Muscle layer of colon (tissue), 2 donors: Measurements from ENCODE around the gene CFI.
"Not testable (repeated sequence)": the region's sequence is repeated elsewhere in the genome, so short reads cannot be mapped to it uniquely, and the experiment has no call there.

ENCODE experiments used
- H3K27ac ChIP-seq: one replicate; pipeline ENCODE4 v1.7.0; 2013; ENCODE audit warnings: low read depth, mild to moderate bottlenecking, low read length, moderate library complexity
- H3K27me3 ChIP-seq, 2 donors: one replicate each; pipeline ENCODE4 v1.7.0; 2013; ENCODE audit warnings: low read length in 2 of 2, mild to moderate bottlenecking in 2 of 2; ENCODE audit not compliant: insufficient read depth in 2 of 2, control insufficient read depth in 1 of 2
- H3K36me3 ChIP-seq: one replicate; pipeline ENCODE4 v1.7.0; 2013; ENCODE audit warnings: mild to moderate bottlenecking, low read length; ENCODE audit not compliant: insufficient read depth
- H3K4me1 ChIP-seq: one replicate; pipeline ENCODE4 v1.7.0; 2013; ENCODE audit warnings: mild to moderate bottlenecking, low read length; ENCODE audit not compliant: insufficient read depth
- H3K4me3 ChIP-seq, 2 donors: one replicate each; pipeline ENCODE4 v1.7.0; 2013; ENCODE audit warnings: low read length in 2 of 2, low read depth in 1 of 2, mild to moderate bottlenecking in 1 of 2, moderate library complexity in 1 of 2
- H3K9ac ChIP-seq: one replicate; pipeline ENCODE4 v1.7.0; 2013; ENCODE audit warnings: low read length
- H3K9me3 ChIP-seq: one replicate; pipeline ENCODE4 v1.7.0; 2013; ENCODE audit warnings: mild to moderate bottlenecking, low read length
- donor health status: abdominal sarcoma.
- donor health status: Adenocarcinoma of cecum.

The CFI gene

DNA sequence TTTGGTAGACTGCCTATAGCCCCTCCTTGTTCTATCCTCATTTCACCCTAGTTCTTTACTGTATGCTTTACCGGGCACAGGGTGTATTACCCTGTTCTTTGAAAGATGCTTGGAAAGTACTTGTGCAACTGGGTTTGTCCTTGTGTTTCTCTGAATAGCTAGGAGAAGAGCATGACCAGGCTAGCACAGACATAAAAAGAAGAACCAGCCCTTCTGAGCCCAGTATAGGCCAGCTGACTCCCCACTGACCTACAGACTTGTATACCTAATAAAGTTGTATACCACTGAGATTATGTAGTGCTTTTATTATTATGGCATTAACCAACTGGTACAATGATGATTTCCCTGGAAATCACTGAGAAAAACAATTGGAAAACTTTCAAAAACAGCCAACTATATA is 15.0 kb downstream of the CFI start:
- no peaks in the 10 kb centered on the region for H3K36me3 ChIP-seq
- H3K4me1 ChIP-seq: no peaks in the 10 kb centered on the region
- H3K4me3 ChIP-seq: no peak overlapping the region
- no peaks in the 10 kb centered on the region for H3K9me3 ChIP-seq
- H3K9ac ChIP-seq: no peak overlapping the region
- no peak overlapping the region for H3K27ac ChIP-seq
- H3K27me3 ChIP-seq: no peaks in the 10 kb centered on the region

DNA sequence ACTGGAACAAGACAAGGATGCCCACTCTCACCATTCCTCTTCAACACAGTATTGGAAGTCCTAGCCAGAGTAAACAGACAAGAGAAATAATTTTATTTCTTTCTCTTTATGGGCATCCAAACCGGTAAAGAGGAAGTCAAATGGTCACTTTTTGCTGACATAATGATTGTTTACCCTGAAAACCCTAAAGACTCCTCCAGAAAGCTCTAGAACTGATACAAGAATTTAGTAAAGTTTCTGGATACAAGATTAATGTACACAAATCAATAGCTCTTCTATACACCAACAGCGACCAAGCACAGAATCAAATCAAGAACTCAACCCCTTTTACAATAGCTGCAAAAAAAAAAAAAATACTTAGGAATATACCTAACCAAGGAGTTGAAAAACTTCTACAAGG is 19.7 kb downstream of the CFI start:
- H3K27ac ChIP-seq, H3K9ac ChIP-seq, H3K4me3 ChIP-seq, H3K27me3 ChIP-seq, H3K9me3 ChIP-seq, H3K4me1 ChIP-seq, H3K36me3 ChIP-seq: not testable (repeated sequence)

DNA sequence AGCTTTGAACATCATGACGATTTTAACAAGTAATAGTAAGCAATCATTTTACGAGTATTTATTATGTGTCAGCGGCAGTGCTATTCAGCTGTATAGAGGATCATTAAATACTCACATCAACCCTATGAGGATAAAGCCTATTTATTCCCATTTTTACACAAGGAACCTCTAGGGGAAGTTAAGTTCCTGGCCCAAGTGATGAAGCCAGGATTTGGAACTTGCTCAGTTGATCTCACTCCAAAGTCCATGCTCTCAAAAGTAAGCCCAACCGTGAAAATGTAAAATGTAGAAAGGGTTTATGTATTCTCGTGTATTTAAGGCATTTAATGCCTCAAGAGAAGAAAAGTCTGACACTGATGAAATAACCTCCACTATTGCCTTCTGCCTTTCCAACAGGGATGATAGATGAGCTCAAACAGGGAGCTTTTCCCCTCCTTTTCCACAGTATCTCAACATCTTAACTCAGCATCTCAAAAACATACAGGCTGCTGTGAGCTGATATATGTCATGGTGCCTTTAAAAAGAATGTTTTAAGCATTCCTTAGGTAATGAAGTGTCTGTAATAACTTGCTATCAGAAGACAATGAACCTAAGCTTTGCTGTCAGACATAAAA is 36.9 kb downstream of the CFI start:
- Histone ChIP-seq H3K4me1 (no peaks in the 10 kb centered on the region), H3K36me3 (no peaks in the 10 kb centered on the region), H3K9ac (no peak overlapping the region), H3K4me3 (no peak overlapping the region), H3K9me3 (no peaks in the 10 kb centered on the region), H3K27me3 (no peaks in the 10 kb centered on the region), H3K27ac (no peak overlapping the region)

DNA sequence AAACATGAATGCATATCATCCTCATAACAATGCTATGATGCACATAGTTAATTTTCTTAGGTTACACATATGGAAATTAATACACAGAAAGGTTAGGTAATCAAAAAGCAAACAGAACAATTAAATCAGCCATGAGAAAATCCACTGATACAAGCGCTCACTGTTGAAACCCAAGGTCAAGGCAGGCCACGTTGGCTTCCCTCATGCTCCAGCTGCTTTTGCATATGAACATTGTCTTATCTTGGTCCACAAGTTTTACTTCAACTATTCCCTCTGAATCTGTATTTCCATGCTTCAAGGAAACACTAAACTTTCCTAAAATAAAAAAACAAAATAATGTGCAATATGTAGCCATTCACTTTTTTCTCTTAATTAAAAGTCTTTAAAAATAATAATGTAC is 37.4 kb downstream of the CFI start:
- Histone ChIP-seq H3K9ac (no peak overlapping the region), H3K9me3 (no peaks in the 10 kb centered on the region), H3K4me1 (no peaks in the 10 kb centered on the region), H3K27me3 (no peaks in the 10 kb centered on the region), H3K4me3 (no peak overlapping the region), H3K36me3 (no peaks in the 10 kb centered on the region), H3K27ac (no peak overlapping the region)

DNA sequence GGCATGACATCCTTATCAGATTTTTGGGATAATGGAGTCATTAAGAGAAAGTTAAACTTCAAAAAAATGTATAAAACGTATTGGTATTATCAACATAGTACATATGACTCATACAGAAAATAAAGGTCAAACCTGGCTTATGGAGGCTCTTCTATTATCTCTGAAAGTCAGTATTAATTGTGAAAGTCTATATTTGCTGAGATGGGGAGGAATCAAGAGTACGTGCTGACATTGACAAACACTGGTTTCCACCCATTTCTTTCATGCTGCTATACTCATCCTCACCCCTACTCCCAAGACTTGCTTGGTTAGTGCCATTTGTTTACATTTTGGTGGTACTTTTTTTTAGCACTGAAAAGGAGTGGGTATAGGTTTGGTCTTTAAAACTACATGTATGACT is 41.1 kb downstream of the CFI start:
- H3K9me3 ChIP-seq: no peaks in the 10 kb centered on the region
- H3K4me3 ChIP-seq: no peak overlapping the region
- no peak overlapping the region for H3K27ac ChIP-seq
- no peaks in the 10 kb centered on the region for H3K4me1 ChIP-seq
- H3K9ac ChIP-seq: no peak overlapping the region
- no peaks in the 10 kb centered on the region for H3K27me3 ChIP-seq
- H3K36me3 ChIP-seq: no peaks in the 10 kb centered on the region

DNA sequence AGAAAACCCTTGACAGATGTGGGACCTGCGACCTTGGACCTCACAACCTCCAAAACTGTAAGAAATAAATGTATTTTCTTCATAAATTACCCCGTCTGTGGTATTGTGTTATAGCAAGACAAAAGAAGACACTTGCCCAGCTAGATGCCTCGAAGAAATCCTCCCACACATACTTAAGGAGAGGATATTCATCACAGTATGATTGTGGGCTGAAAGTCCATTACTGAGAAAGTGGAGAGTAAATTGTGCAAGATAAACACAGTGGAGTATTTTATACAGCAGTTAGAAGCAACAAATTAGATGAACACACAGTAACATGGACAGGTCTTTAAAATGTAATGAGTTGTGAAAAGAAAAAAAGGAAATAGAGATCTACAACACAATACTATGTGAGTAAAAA is 46.1 kb downstream of the CFI start:
- Histone ChIP-seq H3K4me3 (no peak overlapping the region), H3K9ac (no peak overlapping the region), H3K27me3 (no peaks in the 10 kb centered on the region), H3K4me1 (no peaks in the 10 kb centered on the region), H3K27ac (no peak overlapping the region), H3K9me3 (no peaks in the 10 kb centered on the region), H3K36me3 (no peaks in the 10 kb centered on the region)

DNA sequence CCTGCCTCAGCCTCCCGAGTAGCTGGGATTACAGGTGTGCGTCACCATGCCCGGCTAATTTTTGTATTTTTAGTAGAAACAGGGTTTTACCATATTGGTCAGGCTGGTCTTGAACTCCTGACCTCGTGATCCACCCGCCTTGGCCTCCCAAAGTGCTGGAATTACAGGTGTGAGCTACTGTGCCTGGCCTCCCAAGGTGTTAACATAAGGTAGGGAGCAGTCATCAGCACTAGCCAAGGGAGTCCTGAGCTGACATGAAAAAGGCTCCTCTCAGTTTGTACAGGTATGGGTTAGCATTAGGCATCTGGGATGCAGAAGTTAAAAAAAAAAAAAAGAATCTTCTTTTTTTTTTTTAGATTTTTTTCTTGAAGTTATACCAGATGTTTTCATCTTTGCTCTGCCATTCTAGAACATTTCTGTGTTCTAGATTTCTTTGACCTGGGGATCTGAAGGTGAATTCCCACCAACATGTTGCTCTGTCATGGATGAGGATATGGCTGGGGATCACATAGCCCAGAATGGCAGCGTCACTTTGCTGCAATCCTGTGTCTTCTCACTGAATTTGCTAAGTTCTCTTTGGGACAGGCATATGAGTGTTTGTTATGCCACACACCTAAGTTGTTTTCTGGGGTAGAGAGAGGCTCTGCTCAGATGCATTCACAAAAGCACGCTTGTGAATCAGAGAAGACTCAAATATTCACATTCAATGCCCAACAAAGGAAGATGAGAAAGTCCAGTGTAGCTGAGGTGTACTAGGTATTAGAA is 47.5 kb downstream of the CFI start:
- no peaks in the 10 kb centered on the region for H3K27me3 ChIP-seq
- no peak overlapping the region for H3K4me3 ChIP-seq
- H3K9ac ChIP-seq: no peak overlapping the region
- H3K4me1 ChIP-seq: no peaks in the 10 kb centered on the region
- H3K27ac ChIP-seq: no peak overlapping the region
- H3K9me3 ChIP-seq: no peaks in the 10 kb centered on the region
- H3K36me3 ChIP-seq: no peaks in the 10 kb centered on the region

DNA sequence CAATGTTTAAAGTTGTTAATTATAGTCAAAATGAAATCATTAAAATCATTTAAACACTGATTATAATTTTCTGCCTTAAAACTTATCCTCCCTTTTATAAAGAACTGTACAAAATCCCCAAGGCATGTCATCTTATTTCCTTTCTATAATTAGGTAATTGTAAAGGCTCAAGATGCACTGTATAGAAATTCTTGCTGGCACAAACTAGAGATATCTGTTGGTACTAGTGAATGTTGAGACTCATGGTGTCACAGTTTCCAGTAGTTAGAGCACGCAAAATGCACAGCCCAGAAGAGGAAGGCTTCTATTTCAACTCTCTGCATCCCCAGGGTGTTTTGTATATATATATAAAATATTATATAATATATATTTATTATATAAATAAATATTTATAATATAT is 49.3 kb downstream of the CFI start:
- Histone ChIP-seq H3K27ac (no peak overlapping the region), H3K9ac (no peak overlapping the region), H3K9me3 (no peaks in the 10 kb centered on the region), H3K4me3 (no peak overlapping the region), H3K36me3 (no peaks in the 10 kb centered on the region), H3K27me3 (no peaks in the 10 kb centered on the region), H3K4me1 (no peaks in the 10 kb centered on the region)

DNA sequence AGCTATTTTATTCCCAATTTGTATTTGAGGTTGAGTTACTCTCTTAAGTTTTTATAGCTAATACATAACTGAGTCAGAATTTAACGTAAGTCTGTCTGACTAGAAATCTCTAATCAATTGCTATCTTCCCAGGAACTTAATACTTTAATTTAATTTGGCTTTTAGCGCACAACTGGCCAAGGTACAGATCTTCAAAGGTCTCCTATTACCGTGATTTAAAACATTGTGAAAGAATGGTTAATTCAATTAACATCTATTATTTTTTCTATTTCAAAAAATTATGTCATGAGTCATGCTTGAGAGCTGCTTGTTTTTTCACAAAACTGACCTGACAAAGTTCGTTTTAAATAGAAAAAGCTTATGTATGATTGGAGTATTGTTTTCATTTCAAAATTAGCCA is 49.9 kb downstream of the CFI start:
- H3K4me1 ChIP-seq: no peaks in the 10 kb centered on the region
- H3K27me3 ChIP-seq: no peaks in the 10 kb centered on the region
- H3K4me3 ChIP-seq: no peak overlapping the region
- no peak overlapping the region for H3K27ac ChIP-seq
- H3K9me3 ChIP-seq: no peaks in the 10 kb centered on the region
- no peak overlapping the region for H3K9ac ChIP-seq
- H3K36me3 ChIP-seq: no peaks in the 10 kb centered on the region

DNA sequence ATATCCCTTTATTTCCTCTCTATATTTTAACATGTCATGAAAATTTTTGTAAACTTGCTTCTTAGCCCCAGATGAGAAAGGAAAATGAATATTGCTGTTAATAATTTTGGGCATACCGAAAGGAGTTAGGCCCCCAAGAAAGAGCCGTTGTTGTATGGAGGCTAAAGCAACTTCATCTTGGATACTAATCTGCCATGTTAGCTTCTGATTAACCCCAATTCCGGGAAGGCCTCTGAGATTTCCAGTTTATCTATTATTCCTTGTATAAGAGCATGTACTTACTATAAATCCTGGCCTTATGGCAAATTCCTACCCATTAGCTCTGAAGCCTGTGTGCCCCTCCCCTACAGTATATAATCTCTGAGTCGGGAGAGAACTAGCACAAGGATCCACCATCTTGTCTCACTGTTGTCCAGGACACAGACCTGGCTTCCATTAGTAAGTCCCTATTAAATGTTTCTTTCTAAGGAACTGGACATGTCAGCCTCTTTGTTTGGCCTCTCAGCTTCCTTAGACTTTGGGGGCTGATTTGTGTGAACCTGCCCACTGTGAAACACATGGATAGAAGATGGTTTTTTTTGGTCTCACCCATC is 51.1 kb downstream of the CFI start:
- Histone ChIP-seq H3K27me3 (no peaks in the 10 kb centered on the region), H3K36me3 (no peaks in the 10 kb centered on the region), H3K9me3 (no peaks in the 10 kb centered on the region), H3K4me1 (no peaks in the 10 kb centered on the region), H3K4me3 (no peak overlapping the region), H3K9ac (no peak overlapping the region), H3K27ac (no peak overlapping the region)

DNA sequence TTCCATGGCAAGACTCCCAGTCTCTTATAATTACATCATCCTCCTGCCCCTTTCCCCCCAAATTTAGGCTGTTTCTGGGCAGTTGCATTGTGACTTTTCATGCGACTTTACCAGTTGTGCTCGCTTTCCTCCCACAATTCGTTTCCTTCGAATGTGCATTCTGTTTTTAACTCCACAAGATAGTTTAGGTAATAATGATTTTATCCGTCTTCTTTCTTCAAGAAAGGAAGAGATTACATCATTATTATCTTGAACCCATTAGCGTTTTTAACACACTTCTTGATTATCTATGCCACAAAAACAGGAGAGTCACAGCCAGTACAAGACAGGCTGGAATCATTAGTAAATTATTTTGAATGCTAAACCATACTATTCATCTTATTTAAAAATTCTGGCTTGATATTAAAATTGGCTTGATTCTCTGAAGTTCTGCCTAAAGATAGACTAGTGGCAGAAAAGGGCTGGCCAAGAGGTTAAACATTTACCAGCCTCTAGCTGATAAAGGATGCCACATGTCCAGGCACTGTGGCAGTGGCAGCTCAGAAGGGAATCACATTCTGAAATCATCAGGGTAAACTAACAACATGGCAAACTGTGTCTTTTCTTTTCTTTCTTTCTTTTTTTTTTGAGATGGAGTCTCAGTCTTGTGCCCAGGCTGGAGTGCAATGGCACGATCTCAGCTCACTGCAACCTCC is 52.3 kb downstream of the CFI start:
- H3K9me3 ChIP-seq: no peaks in the 10 kb centered on the region
- H3K9ac ChIP-seq: no peak overlapping the region
- H3K4me1 ChIP-seq: no peaks in the 10 kb centered on the region
- no peaks in the 10 kb centered on the region for H3K36me3 ChIP-seq
- H3K4me3 ChIP-seq: no peak overlapping the region
- no peaks in the 10 kb centered on the region for H3K27me3 ChIP-seq
- H3K27ac ChIP-seq: no peak overlapping the region
